ENCODE measurements around the gene SKA1. TPM values are rescaled to one million over a fixed set of nuclear protein-coding genes. Genes with fewer than 3 reads are reported as not detected.
A peak's percentile ranks its signal among the peaks of the same experiment; 100 is the strongest.

Gene SKA1
- total RNA-seq, 1 donor from 2014 or later: 28.9 TPM

- Mint-ChIP-seq H3K36me3 (ENCODE audit: low read depth) (no peaks in the 10 kb centered on the region), H3K4me3 (peak overlapping the region; percentile 21), H3K27me3 (ENCODE audit: low read depth) (peaks cover 4% of the 10 kb centered on the region), H3K4me1 (peaks cover 24% of the 10 kb centered on the region), H3K27ac (ENCODE audit: unreplicated experiment) (no peak overlapping the region), H3K9me3 (peaks cover 7% of the 10 kb centered on the region)
- TF ChIP-seq CTCF (conservative IDR thresholded peaks at IDR 0.05): no peak
- DNase-seq (ENCODE audit: low read depth, low spot score): no peak
Observed at GRCh38 chr18:50372743-50373142, 2.1 kb upstream of the SKA1 start.

- H3K4me3 Mint-ChIP-seq: peak overlapping the region; percentile 92
- no peak for DNase-seq (ENCODE audit: low read depth, low spot score)
- H3K4me1 Mint-ChIP-seq: peaks cover 24% of the 10 kb centered on the region
- no peak for TF ChIP-seq CTCF (conservative IDR thresholded peaks at IDR 0.05)
- H3K9me3 Mint-ChIP-seq: peaks cover 7% of the 10 kb centered on the region
- no peaks in the 10 kb centered on the region for H3K27me3 Mint-ChIP-seq (ENCODE audit: low read depth)
- H3K27ac Mint-ChIP-seq (ENCODE audit: unreplicated experiment): no peak overlapping the region
- no peaks in the 10 kb centered on the region for H3K36me3 Mint-ChIP-seq (ENCODE audit: low read depth)
Observed at GRCh38 chr18:50373561-50374219, 1.2 kb upstream of the SKA1 start.

- Mint-ChIP-seq H3K36me3 (ENCODE audit: low read depth) (no peaks in the 10 kb centered on the region), H3K27ac (ENCODE audit: unreplicated experiment) (no peak overlapping the region), H3K9me3 (peaks cover 7% of the 10 kb centered on the region), H3K27me3 (ENCODE audit: low read depth) (no peaks in the 10 kb centered on the region), H3K4me1 (peaks cover 24% of the 10 kb centered on the region), H3K4me3 (peak overlapping the region; percentile 92)
- no peak for TF ChIP-seq CTCF (conservative IDR thresholded peaks at IDR 0.05)
- DNase-seq (ENCODE audit: low read depth, low spot score): no peak
Observed at GRCh38 chr18:50374220-50374752, 560 bp upstream of the SKA1 start.

- peaks cover 24% of the 10 kb centered on the region for H3K4me1 Mint-ChIP-seq
- no peak overlapping the region for H3K27ac Mint-ChIP-seq (ENCODE audit: unreplicated experiment)
- DNase-seq (ENCODE audit: low read depth, low spot score): no peak
- no peaks in the 10 kb centered on the region for H3K9me3 Mint-ChIP-seq
- H3K4me3 Mint-ChIP-seq: peak overlapping the region; percentile 47
- no peaks in the 10 kb centered on the region for H3K27me3 Mint-ChIP-seq (ENCODE audit: low read depth)
- no peaks in the 10 kb centered on the region for H3K36me3 Mint-ChIP-seq (ENCODE audit: low read depth)
- TF ChIP-seq CTCF (conservative IDR thresholded peaks at IDR 0.05): no peak
Observed at GRCh38 chr18:50377061-50377798, 2.4 kb downstream of the SKA1 start.

- no peaks in the 10 kb centered on the region for H3K9me3 Mint-ChIP-seq
- H3K4me1 Mint-ChIP-seq: peaks cover 3% of the 10 kb centered on the region
- no peaks in the 10 kb centered on the region for H3K27me3 Mint-ChIP-seq (ENCODE audit: low read depth)
- no peak for TF ChIP-seq CTCF (conservative IDR thresholded peaks at IDR 0.05)
- no peak overlapping the region for H3K4me3 Mint-ChIP-seq
- DNase-seq (ENCODE audit: low read depth, low spot score): no peak
- H3K27ac Mint-ChIP-seq (ENCODE audit: unreplicated experiment): no peak overlapping the region
- peaks cover 29% of the 10 kb centered on the region for H3K36me3 Mint-ChIP-seq (ENCODE audit: low read depth)
Observed at GRCh38 chr18:50388988-50389387, 14.1 kb downstream of the SKA1 start.

Data from neural crest cell (in vitro differentiated cells).